Colonic mucosa (tissue), 4 donors: ENCODE measurements around the gene TUBA3E. TPM values are rescaled to one million over a fixed set of nuclear protein-coding genes. Genes with fewer than 3 reads are reported as not detected.
A peak's percentile ranks its signal among the peaks of the same experiment; 100 is the strongest.
"Not testable (repeated sequence)": the region's sequence is repeated elsewhere in the genome, so short reads cannot be mapped to it uniquely, and the experiment has no call there.

Experiments used
- DNase-seq: peaks from one replicate; pipeline ENCODE4 v3.0.0-alpha.2; 2020
- H3K27ac ChIP-seq: fragments of 200-600 bp; one replicate; pipeline ENCODE4 v1.8.0; 2021
- H3K27me3 ChIP-seq: fragments of 200-600 bp; one replicate; pipeline ENCODE4 v1.8.0; 2021
- H3K36me3 ChIP-seq: fragments of 200-600 bp; one replicate; pipeline ENCODE4 v1.8.0; 2021
- H3K4me1 ChIP-seq: fragments of 200-600 bp; one replicate; pipeline ENCODE4 v1.8.0; 2021; ENCODE audit warnings: mild to moderate bottlenecking
- H3K4me3 ChIP-seq: fragments of 200-600 bp; one replicate; pipeline ENCODE4 v1.8.0; 2021
- H3K9ac ChIP-seq, 2 donors: one replicate each; pipeline ENCODE4 v1.7.0; 2013; ENCODE audit warnings: control low read depth in 2 of 2, low read depth in 2 of 2, low read length in 2 of 2
- H3K9me3 ChIP-seq: fragments of 200-600 bp; one replicate; pipeline ENCODE4 v1.8.0; 2021
- CTCF ChIP-seq: fragments of 200-600 bp; IDR thresholded peaks from one replicate; pipeline ENCODE4 v1.8.0; 2022; ENCODE audit warnings: antibody characterized with exemption, mild to moderate bottlenecking
- intact Hi-C: fragments of 100-400 bp; cut with DNase I; formaldehyde crosslinking; loops from one replicate; pipeline ENCODE4 v1.14.1; 2022
- total RNA-seq, 2 donors: library from RNA; stranded (reverse); fragmentation: NEBNext Ultra II Directional in 1 of 2; extraction: Animal tissue kit (Norgen Biotek cat#: 25700) in 1 of 2; gene quantifications; one replicate each; pipeline ENCODE4 v1.2.1, GENCODE V29; 2021
- donor health status: healthy.
- donor health status: DM: no; HTN: no; CAD: no.
- donor health status: DM: no; HTN: no; CAD: no.

The TUBA3E gene
- total RNA-seq, 2 donors from 2014 or later = not detected

GRCh38 chr2:130231656-130232055 lies 33.4 kb upstream of the TUBA3E start:
- Histone ChIP-seq H3K4me1 (no peaks in the 10 kb centered on the region), H3K9me3 (no peaks in the 10 kb centered on the region), H3K27me3 (no peaks in the 10 kb centered on the region), H3K36me3 (no peaks in the 10 kb centered on the region), H3K4me3 (no peak overlapping the region), H3K9ac (no peak overlapping the region), H3K27ac (no peak overlapping the region)
- no peak for DNase-seq
- intact Hi-C loops = no loop called here
- no peak for TF ChIP-seq CTCF

- DNase-seq, H3K4me1 ChIP-seq, H3K36me3 ChIP-seq, H3K27ac ChIP-seq, H3K27me3 ChIP-seq, H3K4me3 ChIP-seq, H3K9me3 ChIP-seq, H3K9ac ChIP-seq, intact Hi-C loops: not testable (repeated sequence)
Observed at GRCh38 chr2:130230907-130231306, 32.7 kb upstream of the TUBA3E start.

- H3K9ac ChIP-seq, H3K36me3 ChIP-seq: not testable (repeated sequence)
Observed at GRCh38 chr2:130230376-130230775, 32.1 kb upstream of the TUBA3E start.

GRCh38 chr2:130229161-130229510 lies 30.9 kb upstream of the TUBA3E start:
- H3K4me1 ChIP-seq, H3K27me3 ChIP-seq, intact Hi-C loops, H3K9ac ChIP-seq, H3K36me3 ChIP-seq, H3K9me3 ChIP-seq, H3K27ac ChIP-seq: not testable (repeated sequence)
- DNase-seq = peak; percentile 78
- H3K4me3 ChIP-seq = peak overlapping the region; percentile 9

More at GRCh38 chr2:130230376-130230775, 32.1 kb upstream of the TUBA3E start:
- H3K9me3 ChIP-seq, H3K4me1 ChIP-seq, DNase-seq, intact Hi-C loops, H3K4me3 ChIP-seq, H3K27ac ChIP-seq, H3K27me3 ChIP-seq: not testable (repeated sequence)

- H3K27ac ChIP-seq, H3K4me1 ChIP-seq, H3K27me3 ChIP-seq, intact Hi-C loops, H3K36me3 ChIP-seq, H3K9me3 ChIP-seq, DNase-seq, H3K9ac ChIP-seq: not testable (repeated sequence)
- peak overlapping the region; percentile 9 for H3K4me3 ChIP-seq
Observed at GRCh38 chr2:130228467-130229160, 30.4 kb upstream of the TUBA3E start.

- intact Hi-C loops, DNase-seq, H3K9me3 ChIP-seq, H3K4me1 ChIP-seq, H3K27me3 ChIP-seq, H3K9ac ChIP-seq, H3K27ac ChIP-seq, H3K36me3 ChIP-seq, H3K4me3 ChIP-seq: not testable (repeated sequence)
Observed at GRCh38 chr2:130228005-130228404, 29.8 kb upstream of the TUBA3E start.

- intact Hi-C loops, H3K36me3 ChIP-seq, H3K27ac ChIP-seq, H3K4me3 ChIP-seq, H3K4me1 ChIP-seq, DNase-seq, H3K9me3 ChIP-seq, H3K9ac ChIP-seq, H3K27me3 ChIP-seq: not testable (repeated sequence)
Observed at GRCh38 chr2:130222523-130222922, 24.3 kb upstream of the TUBA3E start.

- H3K36me3 ChIP-seq, H3K4me1 ChIP-seq, H3K9me3 ChIP-seq, intact Hi-C loops, H3K27me3 ChIP-seq, H3K9ac ChIP-seq, H3K27ac ChIP-seq, H3K4me3 ChIP-seq, DNase-seq: not testable (repeated sequence)
Observed at GRCh38 chr2:130220505-130220904, 22.3 kb upstream of the TUBA3E start.

GRCh38 chr2:130219147-130219546 lies 20.9 kb upstream of the TUBA3E start:
- H3K27ac ChIP-seq, intact Hi-C loops, H3K36me3 ChIP-seq, H3K27me3 ChIP-seq, H3K4me1 ChIP-seq, H3K4me3 ChIP-seq, DNase-seq, H3K9me3 ChIP-seq, H3K9ac ChIP-seq: not testable (repeated sequence)

GRCh38 chr2:130207051-130207450 lies 8.8 kb upstream of the TUBA3E start:
- H3K36me3 ChIP-seq, H3K9ac ChIP-seq, H3K9me3 ChIP-seq, H3K4me1 ChIP-seq, DNase-seq, H3K27ac ChIP-seq, H3K4me3 ChIP-seq, intact Hi-C loops, H3K27me3 ChIP-seq: not testable (repeated sequence)

GRCh38 chr2:130203150-130203549 lies 4.9 kb upstream of the TUBA3E start:
- H3K27me3 ChIP-seq, H3K9ac ChIP-seq, H3K27ac ChIP-seq, H3K4me1 ChIP-seq, DNase-seq, H3K4me3 ChIP-seq, H3K9me3 ChIP-seq, intact Hi-C loops, H3K36me3 ChIP-seq: not testable (repeated sequence)

- intact Hi-C loops, H3K36me3 ChIP-seq, H3K9ac ChIP-seq, H3K9me3 ChIP-seq, H3K4me3 ChIP-seq, H3K27me3 ChIP-seq, H3K4me1 ChIP-seq, H3K27ac ChIP-seq: not testable (repeated sequence)
- peak; percentile 36 for DNase-seq
Observed at GRCh38 chr2:130202518-130202917, 4.3 kb upstream of the TUBA3E start.

- H3K9ac ChIP-seq, DNase-seq: not testable (repeated sequence)
Observed at GRCh38 chr2:130196052-130196451, 2.2 kb downstream of the TUBA3E start.

More at GRCh38 chr2:130196052-130196451, 2.2 kb downstream of the TUBA3E start:
- H3K27me3 ChIP-seq, H3K4me1 ChIP-seq, H3K36me3 ChIP-seq, H3K27ac ChIP-seq, H3K4me3 ChIP-seq, H3K9me3 ChIP-seq, intact Hi-C loops: not testable (repeated sequence)
